Keratinocyte (primary cell): ENCODE results near the gene C1orf53. TPM values are rescaled to one million over a fixed set of nuclear protein-coding genes. Genes with fewer than 3 reads are reported as not detected.

Experiments
- DNase-seq: peaks from one replicate; pipeline ENCODE4 v3.0.0-alpha.2; 2011; ENCODE audit warnings: low read depth, missing footprints, low spot score
- FAIRE-seq: peaks from 2 replicates; lab custom pipeline; 2011; peaks lifted over from hg19 to GRCh38; lab: Jason Lieb, UNC
- H2AFZ ChIP-seq: 2 replicates; pipeline ENCODE4 v1.6.0; 2012; ENCODE audit warnings: low read length, control low read depth, inconsistent platforms; ENCODE audit not compliant: control insufficient read depth
- H3K27ac ChIP-seq: 2 replicates; pipeline ENCODE4 v1.5.1; 2011; ENCODE audit warnings: low read length; ENCODE audit not compliant: control insufficient read depth, insufficient read depth
- H3K27me3 ChIP-seq: 3 replicates; pipeline ENCODE4 v1.6.0; 2011; ENCODE audit warnings: low read length; ENCODE audit not compliant: control insufficient read depth, insufficient read depth; ENCODE audit errors: extremely low read depth
- H3K36me3 ChIP-seq, 2 experiments: 2 replicates in 1 of 2; 3 replicates in 1 of 2; pipeline ENCODE4 v1.5.1; 2011; ENCODE audit warnings: low read length in 2 of 2, mild to moderate bottlenecking in 1 of 2; ENCODE audit not compliant: control insufficient read depth in 2 of 2, insufficient read depth in 2 of 2; ENCODE audit errors: extremely low read depth in 1 of 2
- H3K4me1 ChIP-seq: 3 replicates; pipeline ENCODE4 v1.5.1; 2011; ENCODE audit warnings: low read length; ENCODE audit not compliant: control insufficient read depth, insufficient read depth; ENCODE audit errors: extremely low read depth
- H3K4me2 ChIP-seq: 3 replicates; pipeline ENCODE4 v1.6.0; 2011; ENCODE audit warnings: low read depth, low read length; ENCODE audit not compliant: control insufficient read depth, insufficient read depth; ENCODE audit errors: extremely low read depth
- H3K4me3 ChIP-seq, 3 experiments: fragments of 200-600 bp in 1 of 3; sonication (generic) in 1 of 3; 2 replicates in 2 of 3; 3 replicates in 1 of 3; pipeline ENCODE4 v1.5.1; 2011 to 2016; ENCODE audit warnings: low read length in 3 of 3, mild to moderate bottlenecking in 3 of 3, control low read depth in 2 of 3, inconsistent platforms in 1 of 3, low read depth in 1 of 3, mixed read lengths in 1 of 3, mixed run types in 1 of 3, moderate library complexity in 1 of 3; ENCODE audit not compliant: control insufficient read depth in 2 of 3, insufficient read depth in 2 of 3; ENCODE audit errors: extremely low read depth in 1 of 3
- H3K79me2 ChIP-seq: 2 replicates; pipeline ENCODE4 v1.6.0; 2012; ENCODE audit warnings: low read length; ENCODE audit not compliant: control insufficient read depth, insufficient read depth
- H3K9ac ChIP-seq: 3 replicates; pipeline ENCODE4 v1.6.0; 2011; ENCODE audit warnings: low read length; ENCODE audit not compliant: control insufficient read depth, insufficient read depth; ENCODE audit errors: extremely low read depth
- H3K9me1 ChIP-seq: 3 replicates; pipeline ENCODE4 v1.6.0; 2011; ENCODE audit warnings: low read length; ENCODE audit not compliant: control insufficient read depth, insufficient read depth; ENCODE audit errors: extremely low read depth
- H3K9me3 ChIP-seq: 2 replicates; pipeline ENCODE4 v1.5.1; 2012; ENCODE audit warnings: low read depth, low read length; ENCODE audit not compliant: control insufficient read depth
- H4K20me1 ChIP-seq: 3 replicates; pipeline ENCODE4 v1.6.0; 2011; ENCODE audit warnings: low read length; ENCODE audit not compliant: control insufficient read depth, insufficient read depth; ENCODE audit errors: extremely low read depth
- CTCF ChIP-seq, 3 experiments: IDR thresholded peaks in 1 of 3; conservative IDR thresholded peaks in 1 of 3; optimal IDR thresholded peaks in 1 of 3; 2 replicates in 2 of 3; 3 replicates in 1 of 3; pipeline versions ENCODE3 to v1.5.1; 2011; ENCODE audit warnings: low read length in 3 of 3, mild to moderate bottlenecking in 3 of 3, moderate library complexity in 2 of 3, control low read depth in 1 of 3, inconsistent platforms in 1 of 3; ENCODE audit not compliant: insufficient read depth in 2 of 3; ENCODE audit errors: extremely low read depth in 1 of 3
- EZH2 ChIP-seq: IDR thresholded peaks from one replicate; pipeline ENCODE4 v1.6.1; 2012; ENCODE audit warnings: inconsistent platforms, mild to moderate bottlenecking, low read length, moderate library complexity
- dilution Hi-C: fragments of 300-500 bp; cut with MboI; formaldehyde crosslinking; loops from one replicate; pipeline ENCODE4 v1.7.0; 2020; ENCODE audit warnings: low sequenced_read_pairs; ENCODE audit not compliant: extremely low pct_ligation_motif_present
- polyA plus RNA-seq, 5 experiments: library from polyadenylated mRNA; depleted of rRNA in 3 of 5; stranded (reverse) in 3 of 5; stranded (forward) in 1 of 5; unstranded in 1 of 5; fragments of >200 nt; gene quantifications; 1 replicate in 1 of 5; 2 replicates in 3 of 5; 3 replicates in 1 of 5; pipeline versions ENCODE4 v1.2.1 to v1.2.3, GENCODE V29; 2011 to 2012; ENCODE audit warnings: missing spikeins in 2 of 5, low read depth in 1 of 5, low replicate concordance in 1 of 5

The C1orf53 gene
- polyA plus RNA-seq, 1 donor (not counting 4 experiments of a cell fraction or from before 2014, with no cell fraction given) = 6.2 TPM

GRCh38 chr1:197903196-197903514, 725 bp downstream of the C1orf53 start:
- FAIRE-seq (no peak), DNase-seq (no peak)
- no peaks in the 10 kb centered on the region for H3K36me3 ChIP-seq
- no peak overlapping the region for H3K27ac ChIP-seq
- H2AFZ ChIP-seq = peak overlapping the region; percentile 98
- TF ChIP-seq CTCF (optimal IDR thresholded peaks at IDR 0.05 in 1 of 3, IDR thresholded peaks at IDR 0.05 in 1 of 3, conservative IDR thresholded peaks at IDR 0.05 in 1 of 3; ENCODE audit: extremely low read depth in 1 of 3, insufficient read depth in 2 of 3, low read length in 3 of 3) (no peak), EZH2 (no peak)
- H3K9ac ChIP-seq = peak overlapping the region; percentile 85
- no peaks in the 10 kb centered on the region for H3K9me1 ChIP-seq
- no peaks in the 10 kb centered on the region for H4K20me1 ChIP-seq
- H3K79me2 ChIP-seq = no peaks in the 10 kb centered on the region
- dilution Hi-C loops = no loop called here
- peak overlapping the region; percentile 55 to 88 (median 71) for H3K4me3 ChIP-seq
- no peaks in the 10 kb centered on the region for H3K9me3 ChIP-seq
- peaks cover 6% of the 10 kb centered on the region for H3K4me1 ChIP-seq
- H3K4me2 ChIP-seq = peak overlapping the region; percentile 81
- peaks cover 13% of the 10 kb centered on the region for H3K27me3 ChIP-seq

- Histone ChIP-seq H3K9me3 (no peaks in the 10 kb centered on the region), H3K36me3 (no peaks in the 10 kb centered on the region), H3K9ac (no peak overlapping the region), H4K20me1 (no peaks in the 10 kb centered on the region), H3K4me2 (no peak overlapping the region), H3K79me2 (no peaks in the 10 kb centered on the region), H3K9me1 (no peaks in the 10 kb centered on the region), H3K4me1 (peaks cover 6% of the 10 kb centered on the region), H3K27me3 (peaks cover 24% of the 10 kb centered on the region), H2AFZ (no peak overlapping the region), H3K27ac (no peak overlapping the region), H3K4me3 (no peak overlapping the region)
- FAIRE-seq (no peak), DNase-seq (no peak)
- dilution Hi-C loops = no loop called here
- TF ChIP-seq EZH2 (no peak), CTCF (optimal IDR thresholded peaks at IDR 0.05 in 1 of 3, IDR thresholded peaks at IDR 0.05 in 1 of 3, conservative IDR thresholded peaks at IDR 0.05 in 1 of 3; ENCODE audit: extremely low read depth in 1 of 3, insufficient read depth in 2 of 3, low read length in 3 of 3) (no peak)
These were observed 1.8 kb downstream of the C1orf53 start for GRCh38 chr1:197904126-197904787.
